AG04450 (cell line): Measurements from ENCODE around the gene ADAMTS16. TPM values are rescaled to one million over a fixed set of nuclear protein-coding genes. Genes with fewer than 3 reads are reported as not detected.

Experiments used
- CTCF ChIA-PET: fragments of 300-600, 350-600 bp; formaldehyde crosslinking; extraction: SDS; loops from one replicate; lab custom pipeline; 2022; ENCODE audit warnings: antibody characterized with exemption, inconsistent platforms; lab: Charles Lee
- POLR2A ChIA-PET: fragments of 350-600 bp; formaldehyde crosslinking; extraction: SDS; loops from one replicate; lab custom pipeline; 2021; ENCODE audit warnings: antibody characterized with exemption, inconsistent platforms; lab: Yijun Ruan, JAX
- DNase-seq: peaks from one replicate; pipeline ENCODE4 v3.0.0-alpha.2; 2011; ENCODE audit warnings: low read depth, low spot score
- H3K27ac ChIP-seq: one replicate; pipeline ENCODE4 v1.5.1; 2012; ENCODE audit warnings: low read depth, low read length, control low read depth
- H3K27me3 ChIP-seq: one replicate; pipeline ENCODE4 v1.6.0; 2012; ENCODE audit warnings: low read length; ENCODE audit not compliant: control insufficient read depth, insufficient read depth
- H3K4me3 ChIP-seq: 2 replicates; pipeline ENCODE4 v1.5.1; 2011; ENCODE audit warnings: mild to moderate bottlenecking, low read depth, low read length, control low read depth
- H3K9me3 ChIP-seq: 2 replicates; pipeline ENCODE4 v1.5.1; 2012; ENCODE audit warnings: low read length; ENCODE audit not compliant: control insufficient read depth, insufficient read depth
- CTCF ChIP-seq: IDR thresholded peaks from 2 replicates; pipeline ENCODE4 v1.5.1; 2011; ENCODE audit warnings: low read depth, low read length, control low read depth, inconsistent platforms
- polyA plus RNA-seq: library from polyadenylated mRNA; depleted of rRNA; stranded (reverse); fragments of >200 nt; gene quantifications from 2 replicates; pipeline ENCODE4 v1.2.3, GENCODE V29; 2011

Gene ADAMTS16
- polyA plus RNA-seq, 1 experiment = 0.04 TPM

DNA sequence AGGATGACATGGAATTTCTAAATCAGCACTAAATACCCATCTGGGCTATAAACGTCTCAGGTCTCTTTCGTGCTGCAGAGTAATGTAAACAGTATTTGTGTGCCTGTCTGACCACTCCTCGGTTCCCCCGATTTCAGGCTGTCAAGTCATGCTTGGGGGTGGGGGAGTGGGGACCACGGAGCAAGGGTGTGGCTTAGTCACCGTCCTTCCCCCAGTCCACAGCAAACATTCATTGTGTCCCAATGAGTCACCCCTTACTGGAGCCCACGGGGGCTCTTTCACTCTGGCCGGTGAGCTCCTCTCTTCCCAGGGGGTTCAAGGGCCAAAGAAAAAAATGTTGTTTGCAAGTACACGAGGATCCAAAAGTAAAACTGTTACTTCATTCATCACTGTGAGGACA, 210.0 kb downstream of the ADAMTS16 start:
- no peak for TF ChIP-seq CTCF
- POLR2A ChIA-PET = no interaction called here
- CTCF ChIA-PET = no interaction called here

DNA sequence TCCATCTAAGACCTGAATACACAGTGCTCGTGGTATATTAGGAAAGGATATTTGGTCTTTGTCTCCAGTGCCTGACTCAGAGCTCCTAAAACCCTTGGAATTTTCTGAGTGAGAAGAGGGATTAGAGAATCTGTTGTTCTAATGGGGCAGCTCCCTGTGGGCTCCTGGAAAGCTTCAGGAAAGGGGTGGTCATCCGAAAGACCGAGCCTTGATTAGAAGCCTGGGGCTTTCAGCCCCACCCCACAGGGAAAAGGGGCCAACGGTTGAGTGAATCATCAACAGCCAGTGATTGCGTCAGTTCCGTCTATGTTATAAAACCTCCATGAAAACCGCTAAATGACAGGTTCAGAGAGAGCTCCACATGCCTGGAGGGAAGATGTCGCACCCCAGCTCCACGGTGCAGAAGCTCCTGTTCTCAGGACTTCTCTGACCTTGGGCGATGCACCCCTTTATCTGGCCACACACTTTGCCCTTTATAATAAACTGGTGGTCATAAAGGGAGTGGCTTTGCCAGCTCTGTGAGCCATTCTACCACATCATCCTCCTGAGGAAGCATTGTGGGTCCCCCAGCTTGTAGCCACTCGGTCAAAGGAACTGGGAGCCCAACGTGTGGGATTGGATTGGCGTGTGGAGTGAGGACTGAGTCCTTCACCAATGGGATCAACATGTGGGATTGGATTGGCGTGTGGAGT, 211.3 kb downstream of the ADAMTS16 start:
- peaks cover 31% of the 10 kb centered on the region for H3K9me3 ChIP-seq
- DNase-seq = no peak
- POLR2A ChIA-PET = no interaction called here
- no peaks in the 10 kb centered on the region for H3K27me3 ChIP-seq
- no peak overlapping the region for H3K27ac ChIP-seq
- CTCF ChIA-PET = no interaction called here
- TF ChIP-seq CTCF = no peak
- H3K4me3 ChIP-seq = no peak overlapping the region

More for the DNA sequence above, 210.0 kb downstream of the ADAMTS16 start:
- Histone ChIP-seq H3K27ac (no peak overlapping the region), H3K9me3 (peaks cover 31% of the 10 kb centered on the region), H3K27me3 (no peaks in the 10 kb centered on the region), H3K4me3 (no peak overlapping the region)
- no peak for DNase-seq

- Histone ChIP-seq H3K4me3 (no peak overlapping the region), H3K27ac (no peak overlapping the region), H3K27me3 (no peaks in the 10 kb centered on the region), H3K9me3 (peaks cover 31% of the 10 kb centered on the region)
- POLR2A ChIA-PET = no interaction called here
- DNase-seq = no peak
- TF ChIP-seq CTCF = no peak
- CTCF ChIA-PET = no interaction called here
These were observed 212.5 kb downstream of the ADAMTS16 start for GRCh38 chr5:5352675-5353074.

GRCh38 chr5:5353681-5354080, 213.6 kb downstream of the ADAMTS16 start:
- H3K27ac ChIP-seq = no peak overlapping the region
- H3K27me3 ChIP-seq = no peaks in the 10 kb centered on the region
- DNase-seq = no peak
- H3K4me3 ChIP-seq = no peak overlapping the region
- H3K9me3 ChIP-seq = peaks cover 24% of the 10 kb centered on the region
- TF ChIP-seq CTCF = no peak
- ChIA-PET POLR2A (no interaction called here), CTCF (no interaction called here)

GRCh38 chr5:5356765-5357164, 216.6 kb downstream of the ADAMTS16 start:
- POLR2A ChIA-PET = no interaction called here
- CTCF ChIA-PET = no interaction called here
- no peak for TF ChIP-seq CTCF
- Histone ChIP-seq H3K27ac (no peak overlapping the region), H3K4me3 (no peak overlapping the region), H3K9me3 (peaks cover 12% of the 10 kb centered on the region), H3K27me3 (no peaks in the 10 kb centered on the region)
- DNase-seq = no peak
